ENCODE results near the gene AS3MT. TPM values are rescaled to one million over a fixed set of nuclear protein-coding genes. Genes with fewer than 3 reads are reported as not detected.

Gene AS3MT
- total and polyA plus RNA-seq, 9 donors: 1.5 to 32.8 (median 5.3) TPM

DNA sequence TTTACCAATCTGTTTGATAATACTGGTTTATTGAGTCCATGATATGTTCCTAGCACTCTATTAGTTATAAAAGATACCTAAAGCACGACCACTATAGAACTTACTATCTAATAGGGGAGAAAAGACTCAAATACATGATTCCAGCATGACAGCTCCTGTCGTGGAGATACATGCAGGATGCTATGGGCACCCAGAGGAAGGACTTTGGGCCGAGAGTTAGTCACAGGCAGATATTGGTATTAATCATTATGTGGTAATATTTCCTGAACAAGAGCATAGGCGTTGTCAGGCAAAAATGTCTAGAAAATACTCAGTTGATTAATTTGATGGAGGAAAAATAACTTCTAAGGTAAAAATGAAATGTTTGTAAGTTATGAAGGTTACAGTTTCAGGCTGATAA is 80.6 kb downstream of the AS3MT start:
- no peaks in the 10 kb centered on the region for H3K9me3 ChIP-seq
- 82 to 90% (median 86%) methylated on average over 4 of the region's 4 CpGs for WGBS, 3 donors
- no peak overlapping the region for H3K4me3 ChIP-seq
- H3K36me3 ChIP-seq: no peaks in the 10 kb centered on the region
- no peak for DNase-seq
- no peak overlapping the region for H3K27ac ChIP-seq
- H3K27me3 ChIP-seq: no peaks in the 10 kb centered on the region
- TF ChIP-seq POLR2A (IDR thresholded peaks at IDR 0.05): no peak
- no peak for TF ChIP-seq CTCF (IDR thresholded peaks at IDR 0.05)
- no peak for TF ChIP-seq EP300 (IDR thresholded peaks at IDR 0.05)
- peaks cover 2% of the 10 kb centered on the region for H3K4me1 ChIP-seq (ENCODE audit: insufficient read depth)
- intact Hi-C loops (cut with DNase I): no loop called here

DNA sequence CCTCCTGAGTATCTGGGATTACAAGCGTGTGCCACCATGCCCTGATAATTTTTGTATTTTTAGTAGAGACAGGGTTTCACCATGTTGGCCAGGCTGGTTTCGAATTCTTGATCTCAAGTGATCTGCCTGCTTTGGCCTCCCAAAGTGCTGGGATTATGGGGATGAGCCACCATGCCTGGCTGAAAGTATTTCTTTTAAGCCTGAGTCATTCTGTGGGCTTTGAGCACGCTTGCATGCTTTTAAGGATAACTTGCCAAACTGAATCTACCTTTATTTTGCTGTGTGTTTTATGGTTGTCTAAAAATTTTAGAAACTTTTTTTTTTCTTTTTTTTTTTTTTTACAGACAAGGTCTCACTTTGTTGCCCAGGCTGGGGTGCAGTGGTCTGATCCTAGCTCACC is 82.0 kb downstream of the AS3MT start:
- DNase-seq: no peak
- no peaks in the 10 kb centered on the region for H3K4me1 ChIP-seq (ENCODE audit: insufficient read depth)
- no peak overlapping the region for H3K4me3 ChIP-seq
- WGBS, 3 donors: 93% methylated on average over 3 of the region's 3 CpGs
- intact Hi-C loops (cut with DNase I): no loop called here
- H3K9me3 ChIP-seq: no peaks in the 10 kb centered on the region
- H3K27ac ChIP-seq: no peak overlapping the region
- TF ChIP-seq POLR2A (IDR thresholded peaks at IDR 0.05) (no peak), CTCF (IDR thresholded peaks at IDR 0.05) (no peak), EP300 (IDR thresholded peaks at IDR 0.05) (no peak)
- H3K27me3 ChIP-seq: no peaks in the 10 kb centered on the region
- no peaks in the 10 kb centered on the region for H3K36me3 ChIP-seq

Small RNA genes within 50 kb of the gene (small RNA-seq; reads per million reads assigned to genes)
- gene AS3MT (not detected), gene RF00026 (not detected)

Other genes with a start within 250 kb of the AS3MT start
- gene TRIM8, start 225.0 kb upstream of the AS3MT start, total RNA-seq: 100 to 1,000 TPM in 2 of 7 donors, 10 to 100 TPM in 5; 48.5 to 120 (median 91.7) TPM
- gene TRIM8, start 225.0 kb upstream of the AS3MT start, polyA plus RNA-seq: 10 to 100 TPM; 74.7 to 84.3 TPM
- 10 to 100 TPM in 6 of 7 donors, 1 to 10 TPM in 1; 9.5 to 25.6 (median 23.3) TPM for gene ARL3, start 155.1 kb upstream of the AS3MT start, total RNA-seq
- gene ARL3, start 155.1 kb upstream of the AS3MT start, polyA plus RNA-seq: 10 to 100 TPM; 23.0 to 23.9 TPM
- gene SFXN2, start 154.8 kb upstream of the AS3MT start, total RNA-seq: 10 to 100 TPM in 6 of 7 donors, 1 to 10 TPM in 1; 8.7 to 31.2 (median 20.3) TPM
- gene SFXN2, start 154.8 kb upstream of the AS3MT start, polyA plus RNA-seq: 10 to 100 TPM in 1 of 2 donors, 1 to 10 TPM in 1; 6.2 to 11.8 TPM
- gene WBP1L, start 125.5 kb upstream of the AS3MT start, total RNA-seq: 10 to 100 TPM; 45.5 to 71.8 (median 51.3) TPM
- gene WBP1L, start 125.5 kb upstream of the AS3MT start, polyA plus RNA-seq: 10 to 100 TPM; 40.6 to 46.5 TPM
- 10 to 100 TPM in 2 of 7 donors, 1 to 10 TPM in 1, under 1 TPM in 3, not detected in 1; 0.40 to 32.1 (median 1.0) TPM for gene CYP17A1, start 32.1 kb upstream of the AS3MT start, total RNA-seq
- gene CYP17A1, start 32.1 kb upstream of the AS3MT start, polyA plus RNA-seq: 100 to 1,000 TPM in 1 of 2 donors, 10 to 100 TPM in 1; 30.8 to 348 TPM
- gene BORCS7, start 15.2 kb upstream of the AS3MT start, total RNA-seq: 10 to 100 TPM; 20.5 to 35.4 (median 25.2) TPM
- 10 to 100 TPM; 16.5 to 28.7 TPM for gene BORCS7, start 15.2 kb upstream of the AS3MT start, polyA plus RNA-seq
- 10 to 100 TPM in 2 of 7 donors, 1 to 10 TPM in 5; 6.7 to 15.0 (median 8.9) TPM for gene CNNM2, start 48.8 kb downstream of the AS3MT start, total RNA-seq
- gene CNNM2, start 48.8 kb downstream of the AS3MT start, polyA plus RNA-seq: 10 to 100 TPM in 1 of 2 donors, 1 to 10 TPM in 1; 5.4 to 12.6 TPM

Data from ovary (tissue), 9 donors.